PC-3 (cell line): Measurements from ENCODE around the gene FIBCD1.

Experiments
- EZH2 ChIP-seq: fragments of 300-600 bp; sonication (generic); IDR thresholded peaks from one replicate; pipeline ENCODE4 v1.6.1; 2017; ENCODE audit warnings: antibody characterized with exemption, mild to moderate bottlenecking, low read length; ENCODE audit not compliant: unreplicated experiment
- EZH2phosphoT487 ChIP-seq: fragments of 300-600 bp; sonication (generic); IDR thresholded peaks from 2 replicates; pipeline ENCODE4 v1.6.1; 2018; ENCODE audit warnings: mild to moderate bottlenecking, antibody characterized with exemption, low read length, borderline replicate concordance
- TF ChIP-seq, protein P1 (sequence below): fragments of 300-600 bp; sonication (generic); conservative IDR thresholded peaks from 2 replicates; pipeline ENCODE4 v1.5.1; 2017; ENCODE audit warnings: antibody characterized with exemption, low read depth, mild to moderate bottlenecking, low read length

DNA sequence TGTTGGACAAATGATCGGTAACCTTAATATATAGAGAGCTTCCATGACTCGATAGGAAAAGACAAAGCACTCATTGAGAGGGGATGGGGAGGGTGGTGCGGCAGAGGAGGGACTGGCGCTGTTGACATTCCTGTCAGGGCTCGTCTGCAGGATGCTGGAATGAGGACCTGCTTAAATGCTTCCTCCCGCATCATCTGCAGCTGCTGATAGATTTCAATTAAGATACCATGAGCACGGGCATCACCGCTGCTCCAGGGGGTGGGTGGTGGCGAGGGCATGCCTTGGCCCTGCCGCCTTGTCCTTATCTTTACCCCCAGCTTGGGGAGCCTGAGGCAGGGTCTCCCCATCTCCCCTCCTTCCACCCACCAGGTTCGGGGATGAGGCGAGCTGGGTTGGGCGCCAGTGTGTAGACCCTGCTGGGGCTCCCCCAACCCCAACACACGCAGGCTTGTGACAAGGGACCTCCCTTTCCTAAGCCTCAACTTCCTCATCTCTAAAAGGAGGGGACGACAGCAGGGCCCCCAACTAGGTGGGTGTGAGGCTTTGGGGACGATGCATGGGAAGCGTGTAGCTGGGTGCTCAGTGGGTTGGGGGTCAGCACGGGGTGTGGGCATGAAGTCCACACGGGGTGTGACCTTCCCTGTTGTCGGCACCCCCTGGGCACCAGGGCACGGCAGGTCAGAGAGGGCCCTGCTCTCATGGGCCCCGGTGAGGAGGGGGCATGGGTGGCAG is 30.7 kb downstream of the FIBCD1 start:
- TF ChIP-seq, protein P1, sequence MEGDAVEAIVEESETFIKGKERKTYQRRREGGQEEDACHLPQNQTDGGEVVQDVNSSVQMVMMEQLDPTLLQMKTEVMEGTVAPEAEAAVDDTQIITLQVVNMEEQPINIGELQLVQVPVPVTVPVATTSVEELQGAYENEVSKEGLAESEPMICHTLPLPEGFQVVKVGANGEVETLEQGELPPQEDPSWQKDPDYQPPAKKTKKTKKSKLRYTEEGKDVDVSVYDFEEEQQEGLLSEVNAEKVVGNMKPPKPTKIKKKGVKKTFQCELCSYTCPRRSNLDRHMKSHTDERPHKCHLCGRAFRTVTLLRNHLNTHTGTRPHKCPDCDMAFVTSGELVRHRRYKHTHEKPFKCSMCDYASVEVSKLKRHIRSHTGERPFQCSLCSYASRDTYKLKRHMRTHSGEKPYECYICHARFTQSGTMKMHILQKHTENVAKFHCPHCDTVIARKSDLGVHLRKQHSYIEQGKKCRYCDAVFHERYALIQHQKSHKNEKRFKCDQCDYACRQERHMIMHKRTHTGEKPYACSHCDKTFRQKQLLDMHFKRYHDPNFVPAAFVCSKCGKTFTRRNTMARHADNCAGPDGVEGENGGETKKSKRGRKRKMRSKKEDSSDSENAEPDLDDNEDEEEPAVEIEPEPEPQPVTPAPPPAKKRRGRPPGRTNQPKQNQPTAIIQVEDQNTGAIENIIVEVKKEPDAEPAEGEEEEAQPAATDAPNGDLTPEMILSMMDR: no peak
- TF ChIP-seq EZH2phosphoT487 (no peak), EZH2 (no peak)
